Psoas muscle (tissue), 8 donors: ENCODE data around the gene PKD1L1. TPM values are rescaled to one million over a fixed set of nuclear protein-coding genes. Genes with fewer than 3 reads are reported as not detected.

Experiments used
- ATAC-seq, 4 donors: fragments of 200-7000 bp; cut with Tn5 transposase; one replicate each; pipeline ENCODE4 v1.9.1; 2020; ENCODE audit warnings: moderate library complexity in 3 of 4, mild to moderate bottlenecking in 2 of 4
- DNase-seq, 2 donors: peaks; one replicate each; pipeline ENCODE4 v3.0.0-alpha.2; 2020
- H3K27ac ChIP-seq: fragments of 200-600 bp; one replicate; pipeline ENCODE4 v1.8.0; 2022
- H3K27me3 ChIP-seq, 3 donors: fragments of 200-600 bp in 1 of 3; one replicate each; pipeline versions ENCODE4 v1.6.1 to v1.8.0; 2013 to 2022; ENCODE audit warnings: low read length in 2 of 3, mild to moderate bottlenecking in 2 of 3, moderate library complexity in 1 of 3; ENCODE audit not compliant: insufficient read depth in 3 of 3
- H3K36me3 ChIP-seq, 2 donors: fragments of 200-600 bp in 1 of 2; one replicate each; pipeline versions ENCODE4 v1.6.1 to v1.8.0; 2013 to 2022; ENCODE audit warnings: low read depth in 1 of 2, mild to moderate bottlenecking in 1 of 2, moderate library complexity in 1 of 2; ENCODE audit not compliant: insufficient read depth in 1 of 2
- H3K4me1 ChIP-seq: fragments of 200-600 bp; one replicate; pipeline ENCODE4 v1.8.0; 2022
- H3K4me3 ChIP-seq: fragments of 200-600 bp; one replicate; pipeline ENCODE4 v1.8.0; 2022; ENCODE audit warnings: mild to moderate bottlenecking
- H3K9me3 ChIP-seq: fragments of 200-600 bp; one replicate; pipeline ENCODE4 v1.8.0; 2022
- whole genome bisulfite sequencing, 3 donors: extraction: QIAGEN DNeasy Blood & Tissue Kit; methylation state at CpG; one replicate each; pipeline versions ENCODE4 v1.1.6 to v1.1.7; 2013; 5-methylcytosine and 5-hydroxymethylcytosine counted together
- intact Hi-C, 2 donors: fragments of 100-400 bp; cut with DNase I; formaldehyde crosslinking; loops; one replicate each; pipeline versions ENCODE4 v1.11.0 to v1.14.2; 2022
- polyA plus RNA-seq, 3 donors: library from polyadenylated mRNA; stranded (reverse); fragments of 200-250 nt; gene quantifications; one replicate each; pipeline ENCODE4 v1.2.3, GENCODE V29; 2013
- total RNA-seq, 4 donors: library from RNA; stranded (reverse); fragmentation: NEBNext Ultra II Directional in 2 of 4; extraction: Animal tissue kit (Norgen Biotek cat#: 25700) in 2 of 4; gene quantifications; one replicate each; pipeline versions ENCODE4 v1.2.1 to v1.2.4, GENCODE V29; 2021 to 2023
- TF ChIP-seq, protein P1 (sequence below): fragments of 200-600 bp; IDR thresholded peaks from one replicate; pipeline ENCODE4 v1.8.0; 2022; ENCODE audit warnings: antibody characterized with exemption
- donor health status: healthy with polysubstance abuse.
- donor health status: DM: no; HTN: no; CAD: no; lungs with moderate emphysema.
- donor health status: Bipolar disorder and iron deficiency.
- donor health status: healthy.
- donor health status: DM: yes; HTN: yes; CAD: no.
- donor health status: DM: no; HTN: no; CAD: no.
- donor health status: DM: no; HTN: no; CAD: no.
- donor health status: DM: yes; HTN: yes; CAD: no.

The PKD1L1 gene
- total and polyA plus RNA-seq, 7 donors = 0.56 to 1.4 (median 0.79) TPM

DNA sequence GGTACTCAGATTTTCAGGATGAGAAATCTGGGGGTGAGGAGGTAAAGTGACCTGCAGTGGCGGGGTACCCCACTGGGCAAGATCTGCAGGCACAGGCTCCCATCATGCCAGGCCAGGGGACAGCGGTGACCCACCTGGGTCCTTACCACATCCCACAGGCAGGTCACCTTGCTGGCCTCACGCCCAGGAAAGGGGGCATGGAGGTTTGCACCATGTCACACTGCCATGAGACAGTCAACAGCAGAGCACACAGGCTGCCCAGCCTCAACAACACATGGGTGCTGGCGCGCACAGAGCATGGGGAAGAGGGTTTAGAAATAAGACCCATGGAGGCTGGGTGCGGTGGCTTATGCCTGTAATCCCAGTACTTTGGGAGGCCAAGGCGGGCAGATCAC is 914 bp downstream of the PKD1L1 start:
- DNase-seq = no peak
- no peaks in the 10 kb centered on the region for H3K27me3 ChIP-seq
- H3K4me1 ChIP-seq = no peaks in the 10 kb centered on the region
- TF ChIP-seq, protein P1, sequence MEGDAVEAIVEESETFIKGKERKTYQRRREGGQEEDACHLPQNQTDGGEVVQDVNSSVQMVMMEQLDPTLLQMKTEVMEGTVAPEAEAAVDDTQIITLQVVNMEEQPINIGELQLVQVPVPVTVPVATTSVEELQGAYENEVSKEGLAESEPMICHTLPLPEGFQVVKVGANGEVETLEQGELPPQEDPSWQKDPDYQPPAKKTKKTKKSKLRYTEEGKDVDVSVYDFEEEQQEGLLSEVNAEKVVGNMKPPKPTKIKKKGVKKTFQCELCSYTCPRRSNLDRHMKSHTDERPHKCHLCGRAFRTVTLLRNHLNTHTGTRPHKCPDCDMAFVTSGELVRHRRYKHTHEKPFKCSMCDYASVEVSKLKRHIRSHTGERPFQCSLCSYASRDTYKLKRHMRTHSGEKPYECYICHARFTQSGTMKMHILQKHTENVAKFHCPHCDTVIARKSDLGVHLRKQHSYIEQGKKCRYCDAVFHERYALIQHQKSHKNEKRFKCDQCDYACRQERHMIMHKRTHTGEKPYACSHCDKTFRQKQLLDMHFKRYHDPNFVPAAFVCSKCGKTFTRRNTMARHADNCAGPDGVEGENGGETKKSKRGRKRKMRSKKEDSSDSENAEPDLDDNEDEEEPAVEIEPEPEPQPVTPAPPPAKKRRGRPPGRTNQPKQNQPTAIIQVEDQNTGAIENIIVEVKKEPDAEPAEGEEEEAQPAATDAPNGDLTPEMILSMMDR = no peak
- intact Hi-C loops = loop anchor here in 1 of 2 donors (5.0 kb wide), 1 partner anchor 165 kb away; no protein-coding TSS in a partner anchor
- ATAC-seq = no peak
- H3K9me3 ChIP-seq = no peaks in the 10 kb centered on the region
- 87 to 93% (median 92%) methylated on average over 7 of the region's 7 CpGs for WGBS, 3 donors
- H3K36me3 ChIP-seq = no peaks in the 10 kb centered on the region
- no peak overlapping the region for H3K4me3 ChIP-seq
- peak overlapping the region; percentile 66 for H3K27ac ChIP-seq

DNA sequence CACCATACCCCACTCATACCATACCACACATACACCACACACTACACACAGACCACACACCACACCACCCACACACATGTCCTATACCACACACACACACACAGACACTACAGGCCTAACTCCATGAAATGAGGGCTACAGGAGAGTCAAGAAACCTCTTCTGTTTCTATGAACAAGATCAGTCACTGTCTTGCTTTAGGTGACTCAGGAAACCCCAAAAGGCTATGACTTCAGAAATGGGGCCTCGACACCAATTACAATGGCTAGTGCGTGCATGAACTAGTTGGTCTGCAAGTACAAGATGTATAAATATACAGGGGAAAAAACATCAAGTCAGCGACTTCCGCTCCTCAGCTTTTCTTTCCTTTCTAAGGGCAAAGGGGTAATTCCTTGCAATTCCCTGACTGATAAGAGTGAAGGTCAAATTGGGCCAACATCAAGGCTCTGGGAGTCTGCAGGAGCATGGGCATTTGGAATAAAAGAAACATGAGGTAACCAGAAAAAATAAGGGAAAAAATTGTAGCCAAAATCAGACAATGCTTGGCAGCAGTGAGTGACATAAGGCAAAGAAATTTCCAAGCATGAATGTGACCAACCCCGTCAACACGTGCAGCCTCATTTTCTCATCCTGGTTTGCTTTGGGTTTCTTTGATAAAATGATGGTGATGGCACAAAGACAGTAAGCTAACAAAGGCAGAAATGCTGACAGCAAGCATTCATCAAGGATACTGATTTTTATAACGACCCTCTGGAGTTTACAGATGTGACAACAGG is 1.5 kb downstream of the PKD1L1 start:
- intact Hi-C loops = loop anchor here in 1 of 2 donors (5.0 kb wide), 1 partner anchor 166 kb away; no protein-coding TSS in a partner anchor
- no peaks in the 10 kb centered on the region for H3K4me1 ChIP-seq
- WGBS, 3 donors = 67 to 73% (median 71%) methylated on average over 7 of the region's 7 CpGs

DNA sequence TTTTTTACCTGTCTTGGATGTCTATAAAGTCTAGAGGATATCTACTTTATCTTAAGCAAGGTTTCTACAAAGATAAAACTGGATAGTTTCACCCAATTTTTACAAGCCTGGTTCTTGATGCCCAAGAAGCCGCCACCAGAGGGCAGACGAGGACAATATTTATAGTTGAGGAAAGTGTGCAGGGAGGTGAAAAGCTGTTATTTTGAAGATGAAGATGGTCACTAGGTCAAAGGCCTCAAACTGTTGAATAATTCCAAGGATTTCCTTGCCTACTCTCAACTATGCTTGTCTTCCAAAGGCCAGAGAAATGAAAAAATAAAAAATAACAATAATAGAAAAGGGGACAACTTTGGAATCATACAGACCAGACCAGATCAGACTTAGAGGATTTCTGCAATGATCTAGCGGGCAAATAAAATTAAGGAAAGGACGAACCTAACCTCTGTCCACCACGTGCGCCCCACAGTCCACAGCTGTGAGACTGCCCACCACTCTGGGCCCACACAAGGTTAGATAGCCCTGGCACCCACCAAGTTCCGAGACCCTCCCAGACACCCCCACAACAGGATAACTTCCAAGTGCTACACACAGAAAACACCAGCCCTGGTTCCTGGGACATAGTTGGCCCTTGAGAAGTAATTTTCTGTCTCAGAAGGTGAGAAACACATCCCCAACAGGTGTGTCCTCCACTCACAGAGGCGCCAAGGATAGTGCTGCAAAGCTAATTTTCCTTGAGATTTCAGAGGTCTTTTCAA is 2.8 kb downstream of the PKD1L1 start:
- DNase-seq (peak; percentile 79 to 83), ATAC-seq (peak in 2 of 4 donors; percentile 42 to 75)
- H3K4me3 ChIP-seq = no peak overlapping the region
- WGBS, 3 donors = 45 to 49% (median 47%) methylated on average over 8 of the region's 8 CpGs
- TF ChIP-seq, protein P1 = peak; percentile 75
- intact Hi-C loops = loop anchor here (1.0 to 5.0 kb wide), 2 partner anchors 165 to 167 kb away; no protein-coding TSS in a partner anchor
- no peaks in the 10 kb centered on the region for H3K4me1 ChIP-seq
- no peaks in the 10 kb centered on the region for H3K36me3 ChIP-seq
- H3K9me3 ChIP-seq = no peaks in the 10 kb centered on the region
- H3K27me3 ChIP-seq = no peaks in the 10 kb centered on the region
- no peak overlapping the region for H3K27ac ChIP-seq

More for the DNA sequence above, 1.5 kb downstream of the PKD1L1 start:
- Histone ChIP-seq H3K36me3 (no peaks in the 10 kb centered on the region), H3K27ac (peak overlapping the region; percentile 66), H3K4me3 (no peak overlapping the region), H3K9me3 (no peaks in the 10 kb centered on the region), H3K27me3 (no peaks in the 10 kb centered on the region)
- TF ChIP-seq, protein P1 = no peak
- DNase-seq (no peak), ATAC-seq (no peak)

DNA sequence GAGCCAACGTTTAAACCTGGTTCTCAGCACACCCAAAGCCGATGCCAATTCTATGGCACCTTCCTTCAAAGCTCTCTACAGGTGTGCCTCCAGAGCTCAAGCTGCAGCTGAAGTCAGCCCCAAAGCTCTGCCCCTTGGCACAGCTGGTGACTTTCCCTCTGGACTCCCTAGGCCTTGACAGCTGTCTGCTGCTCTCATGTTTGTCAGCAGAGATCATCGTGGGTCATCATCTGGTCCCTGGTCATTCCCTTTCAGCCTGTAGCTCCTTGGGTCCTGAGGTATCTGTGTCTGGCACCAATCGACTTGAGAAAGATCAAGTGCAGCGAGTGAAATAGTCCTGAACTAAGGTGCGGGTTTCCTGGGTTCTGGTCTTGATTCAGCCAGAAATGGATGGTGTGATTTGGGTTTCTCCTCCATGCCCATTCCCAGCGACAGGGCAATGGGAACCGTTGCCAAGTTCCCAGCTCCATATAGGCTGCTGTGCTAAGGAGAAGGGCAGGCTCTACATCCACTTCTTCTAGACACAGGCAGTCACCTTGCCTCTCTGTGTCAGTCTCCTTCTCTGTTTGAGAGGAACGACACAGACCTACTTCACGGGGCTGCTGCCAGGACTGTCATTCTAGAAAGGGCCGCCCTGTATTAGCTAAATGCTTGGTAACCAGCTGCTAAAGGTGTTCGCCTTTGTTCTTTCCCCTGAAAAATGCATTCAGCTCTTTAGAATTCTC is 3.6 kb downstream of the PKD1L1 start:
- intact Hi-C loops = loop anchor here (1.0 to 5.0 kb wide), 2 partner anchors 166 to 168 kb away; no protein-coding TSS in a partner anchor
- H3K27me3 ChIP-seq = no peaks in the 10 kb centered on the region
- ATAC-seq (peak in 1 of 4 donors; percentile 10), DNase-seq (no peak)
- H3K36me3 ChIP-seq = peaks cover 0 to 3% of the 10 kb centered on the region in 2 donors
- no peaks in the 10 kb centered on the region for H3K9me3 ChIP-seq
- no peaks in the 10 kb centered on the region for H3K4me1 ChIP-seq
- TF ChIP-seq, protein P1 = no peak
- H3K4me3 ChIP-seq = no peak overlapping the region
- H3K27ac ChIP-seq = no peak overlapping the region
- 58 to 63% (median 62%) methylated on average over 12 of the region's 12 CpGs for WGBS, 3 donors
